Measurements from ENCODE around the gene GNG2.

GNG2 gene

DNA sequence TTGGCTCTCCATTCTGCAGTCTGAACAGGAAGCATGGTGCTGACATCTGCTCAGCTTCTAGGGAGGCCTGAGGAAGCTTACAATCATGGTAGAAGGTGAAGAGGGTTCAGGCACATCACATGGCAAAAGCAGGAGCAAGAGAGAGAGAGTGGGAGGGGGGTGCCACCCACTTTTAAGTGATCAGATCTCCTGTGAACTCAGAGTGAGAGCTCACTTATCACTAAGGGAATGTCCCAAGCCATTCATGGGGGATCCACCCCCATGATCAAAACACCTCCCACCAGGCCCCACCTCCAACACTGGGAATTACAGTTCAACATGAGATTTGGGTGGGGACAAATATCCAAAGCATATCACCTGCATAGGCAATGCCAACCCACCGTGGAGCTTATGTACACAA lies 9.8 kb upstream of the GNG2 start:
- no peaks in the 10 kb centered on the region for H3K9me3 ChIP-seq (replicated peaks; ENCODE audit: insufficient read depth, low read length)
- H3K27ac ChIP-seq (ENCODE audit: low read length), result no peak overlapping the region
- no peak overlapping the region for H2AFZ ChIP-seq (ENCODE audit: low read length)
- H3F3A ChIP-seq (ENCODE audit: insufficient read depth, low read length), result no peaks in the 10 kb centered on the region
- no peaks in the 10 kb centered on the region for H4K20me1 ChIP-seq (ENCODE audit: insufficient read depth, low read length)
- no peaks in the 10 kb centered on the region for H3K27me3 ChIP-seq (replicated peaks; ENCODE audit: insufficient read depth, low read length)
- H3K9me2 ChIP-seq (replicated peaks; ENCODE audit: insufficient read depth, low read length), result no peaks in the 10 kb centered on the region
- H3K4me3 ChIP-seq (ENCODE audit: low read length), result no peak overlapping the region
- H3K36me3 ChIP-seq (replicated peaks; ENCODE audit: insufficient read depth, low read length), result no peaks in the 10 kb centered on the region
- no peaks in the 10 kb centered on the region for H3K79me2 ChIP-seq (ENCODE audit: low read length)
- H3K4me2 ChIP-seq (ENCODE audit: low read depth, low read length), result no peak overlapping the region
- DNase-seq, result no peak
- peaks cover 3% of the 10 kb centered on the region; the same call in 1 of the 2 replicates for H3K4me1 ChIP-seq (ENCODE audit: low read length)
- TF ChIP-seq EZH2 (optimal IDR thresholded peaks at IDR 0.05; ENCODE audit: low read depth, low read length), result no peak
- H3K9ac ChIP-seq (ENCODE audit: low read length), result no peak overlapping the region

DNA sequence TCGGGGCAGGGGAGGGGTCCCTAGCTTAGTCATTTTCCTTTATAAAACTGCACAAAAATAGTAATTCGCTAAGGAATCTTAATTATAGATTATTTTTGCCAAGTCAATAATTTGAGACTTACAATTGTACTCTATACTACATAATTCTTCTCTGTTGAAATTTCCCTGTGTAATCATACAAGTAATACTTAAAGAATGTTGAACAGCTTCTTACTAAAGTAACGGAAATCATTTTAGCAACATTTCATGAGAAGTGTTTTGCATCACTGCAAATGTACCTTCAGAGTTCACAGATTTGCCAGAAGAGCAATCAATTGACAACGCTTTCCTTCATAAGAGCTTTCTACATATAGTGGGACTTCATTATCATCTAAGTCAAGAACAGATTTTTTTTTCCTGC lies 7.9 kb upstream of the GNG2 start:
- no peaks in the 10 kb centered on the region for H3K36me3 ChIP-seq (replicated peaks; ENCODE audit: insufficient read depth, low read length)
- no peaks in the 10 kb centered on the region for H3K9me3 ChIP-seq (replicated peaks; ENCODE audit: insufficient read depth, low read length)
- no peak overlapping the region for H3K4me3 ChIP-seq (ENCODE audit: low read length)
- no peaks in the 10 kb centered on the region for H3K27me3 ChIP-seq (replicated peaks; ENCODE audit: insufficient read depth, low read length)
- H3K9ac ChIP-seq (ENCODE audit: low read length), result no peak overlapping the region
- H3K9me2 ChIP-seq (replicated peaks; ENCODE audit: insufficient read depth, low read length), result no peaks in the 10 kb centered on the region
- H3F3A ChIP-seq (ENCODE audit: insufficient read depth, low read length), result no peaks in the 10 kb centered on the region
- H3K4me2 ChIP-seq (ENCODE audit: low read depth, low read length), result no peak overlapping the region
- H3K27ac ChIP-seq (ENCODE audit: low read length), result no peak overlapping the region
- H2AFZ ChIP-seq (ENCODE audit: low read length), result no peak overlapping the region
- H4K20me1 ChIP-seq (ENCODE audit: insufficient read depth, low read length), result no peaks in the 10 kb centered on the region
- DNase-seq, result no peak
- TF ChIP-seq EZH2 (optimal IDR thresholded peaks at IDR 0.05; ENCODE audit: low read depth, low read length) (no peak), EZH2phosphoT487 (IDR thresholded peaks at IDR 0.05; ENCODE audit: low read length) (no peak)
- TF ChIP-seq, protein P1, sequence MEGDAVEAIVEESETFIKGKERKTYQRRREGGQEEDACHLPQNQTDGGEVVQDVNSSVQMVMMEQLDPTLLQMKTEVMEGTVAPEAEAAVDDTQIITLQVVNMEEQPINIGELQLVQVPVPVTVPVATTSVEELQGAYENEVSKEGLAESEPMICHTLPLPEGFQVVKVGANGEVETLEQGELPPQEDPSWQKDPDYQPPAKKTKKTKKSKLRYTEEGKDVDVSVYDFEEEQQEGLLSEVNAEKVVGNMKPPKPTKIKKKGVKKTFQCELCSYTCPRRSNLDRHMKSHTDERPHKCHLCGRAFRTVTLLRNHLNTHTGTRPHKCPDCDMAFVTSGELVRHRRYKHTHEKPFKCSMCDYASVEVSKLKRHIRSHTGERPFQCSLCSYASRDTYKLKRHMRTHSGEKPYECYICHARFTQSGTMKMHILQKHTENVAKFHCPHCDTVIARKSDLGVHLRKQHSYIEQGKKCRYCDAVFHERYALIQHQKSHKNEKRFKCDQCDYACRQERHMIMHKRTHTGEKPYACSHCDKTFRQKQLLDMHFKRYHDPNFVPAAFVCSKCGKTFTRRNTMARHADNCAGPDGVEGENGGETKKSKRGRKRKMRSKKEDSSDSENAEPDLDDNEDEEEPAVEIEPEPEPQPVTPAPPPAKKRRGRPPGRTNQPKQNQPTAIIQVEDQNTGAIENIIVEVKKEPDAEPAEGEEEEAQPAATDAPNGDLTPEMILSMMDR (IDR thresholded peaks at IDR 0.05; ENCODE audit: low read length), result no peak
- H3K79me2 ChIP-seq (ENCODE audit: low read length), result no peaks in the 10 kb centered on the region
- peaks cover under 1% of the 10 kb centered on the region; the same call in 1 of the 2 replicates for H3K4me1 ChIP-seq (ENCODE audit: low read length)

DNA sequence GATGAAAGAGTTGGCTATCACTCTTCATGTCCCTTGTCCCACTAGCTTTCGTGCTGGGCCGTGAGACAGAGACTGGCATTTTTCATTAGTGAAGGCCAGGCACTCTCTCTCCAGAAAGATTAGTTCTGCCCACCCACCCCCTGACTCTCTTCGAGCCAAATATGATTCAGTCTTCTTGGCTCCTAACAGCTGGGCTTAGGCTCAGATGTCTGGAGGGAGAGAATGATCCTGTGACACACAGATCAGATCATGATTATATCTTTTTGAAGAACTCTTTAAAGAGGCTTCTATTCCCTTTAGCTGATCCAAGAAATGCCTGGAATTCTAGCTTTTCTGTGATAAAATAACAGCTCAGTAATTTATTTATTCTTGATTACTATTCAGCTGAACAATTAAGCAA lies 5.2 kb upstream of the GNG2 start:
- H3K4me2 ChIP-seq (ENCODE audit: low read depth, low read length), result no peak overlapping the region
- no peaks in the 10 kb centered on the region for H3K79me2 ChIP-seq (ENCODE audit: low read length)
- H3K4me1 ChIP-seq (ENCODE audit: low read length), result no peaks in the 10 kb centered on the region
- H3K9me2 ChIP-seq (replicated peaks; ENCODE audit: insufficient read depth, low read length), result no peaks in the 10 kb centered on the region
- no peak overlapping the region for H3K27ac ChIP-seq (ENCODE audit: low read length)
- no peak overlapping the region for H3K9ac ChIP-seq (ENCODE audit: low read length)
- H4K20me1 ChIP-seq (ENCODE audit: insufficient read depth, low read length), result no peaks in the 10 kb centered on the region
- no peaks in the 10 kb centered on the region for H3K9me3 ChIP-seq (replicated peaks; ENCODE audit: insufficient read depth, low read length)
- H2AFZ ChIP-seq (ENCODE audit: low read length), result no peak overlapping the region
- H3K36me3 ChIP-seq (replicated peaks; ENCODE audit: insufficient read depth, low read length), result no peaks in the 10 kb centered on the region
- H3K27me3 ChIP-seq (replicated peaks; ENCODE audit: insufficient read depth, low read length), result no peaks in the 10 kb centered on the region
- no peak for DNase-seq
- H3K4me3 ChIP-seq (ENCODE audit: low read length), result no peak overlapping the region
- H3F3A ChIP-seq (ENCODE audit: insufficient read depth, low read length), result no peaks in the 10 kb centered on the region
- TF ChIP-seq, protein P1 (IDR thresholded peaks at IDR 0.05; ENCODE audit: low read length), result no peak
- TF ChIP-seq EZH2phosphoT487 (IDR thresholded peaks at IDR 0.05; ENCODE audit: low read length), result no peak
- TF ChIP-seq EZH2 (optimal IDR thresholded peaks at IDR 0.05; ENCODE audit: low read depth, low read length), result no peak

DNA sequence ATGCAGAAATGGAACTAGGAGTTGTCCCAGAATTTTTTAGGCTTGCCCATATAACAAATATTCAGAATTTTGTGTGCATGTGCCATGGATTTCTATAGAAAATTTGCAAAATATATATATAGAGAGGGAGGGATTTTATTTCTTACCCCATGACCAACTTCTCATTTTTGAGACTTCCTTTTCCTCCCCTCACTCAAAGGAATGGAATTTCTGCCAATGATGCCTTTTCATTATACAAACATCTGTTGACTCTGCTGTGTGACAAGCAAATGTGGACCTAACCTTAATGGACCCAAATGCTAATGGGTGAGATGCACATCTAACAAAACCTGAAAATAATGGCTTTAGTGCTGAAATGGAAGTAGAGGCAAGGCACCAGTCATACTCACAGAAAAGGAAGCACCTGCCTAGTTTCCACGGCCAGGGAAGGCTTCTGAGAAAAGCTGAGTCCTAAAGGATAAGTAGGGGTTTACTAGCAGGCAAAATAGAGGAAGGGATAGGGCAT lies 3.6 kb upstream of the GNG2 start:
- Histone ChIP-seq H4K20me1 (ENCODE audit: insufficient read depth, low read length) (no peaks in the 10 kb centered on the region), H3K9me2 (replicated peaks; ENCODE audit: insufficient read depth, low read length) (no peaks in the 10 kb centered on the region), H3K36me3 (replicated peaks; ENCODE audit: insufficient read depth, low read length) (no peaks in the 10 kb centered on the region), H3K4me3 (ENCODE audit: low read length) (no peak overlapping the region), H2AFZ (ENCODE audit: low read length) (no peak overlapping the region), H3K4me2 (ENCODE audit: low read depth, low read length) (no peak overlapping the region), H3K27ac (ENCODE audit: low read length) (no peak overlapping the region), H3K9me3 (replicated peaks; ENCODE audit: insufficient read depth, low read length) (no peaks in the 10 kb centered on the region), H3K79me2 (ENCODE audit: low read length) (no peaks in the 10 kb centered on the region), H3K9ac (ENCODE audit: low read length) (no peak overlapping the region), H3F3A (ENCODE audit: insufficient read depth, low read length) (no peaks in the 10 kb centered on the region), H3K27me3 (replicated peaks; ENCODE audit: insufficient read depth, low read length) (no peaks in the 10 kb centered on the region), H3K4me1 (ENCODE audit: low read length) (no peaks in the 10 kb centered on the region)
- DNase-seq, result no peak
- TF ChIP-seq EZH2phosphoT487 (IDR thresholded peaks at IDR 0.05; ENCODE audit: low read length) (no peak), EZH2 (optimal IDR thresholded peaks at IDR 0.05; ENCODE audit: low read depth, low read length) (no peak)
- TF ChIP-seq, protein P1 (IDR thresholded peaks at IDR 0.05; ENCODE audit: low read length), result no peak

Measured in MM.1S (cell line).